Peyer's patch (tissue), 4 donors: ENCODE results near the gene PYM1. TPM values are rescaled to one million over a fixed set of nuclear protein-coding genes. Genes with fewer than 3 reads are reported as not detected.

Experiments
- DNase-seq, 3 donors: peaks; one replicate each; pipeline ENCODE4 v3.0.0-alpha.2; 2017 to 2019
- H3K27ac ChIP-seq, 4 donors: fragments of 200-600 bp; sonication (generic); one replicate each; pipeline ENCODE4 v1.5.1; 2016 to 2019
- H3K27me3 ChIP-seq, 2 donors: fragments of 200-600 bp; sonication (generic); one replicate each; pipeline ENCODE4 v1.5.1; 2019
- H3K36me3 ChIP-seq, 3 donors: fragments of 200-600 bp; sonication (generic); one replicate each; pipeline ENCODE4 v1.5.1; 2016 to 2019
- H3K4me1 ChIP-seq, 4 donors: fragments of 200-600 bp; sonication (generic); one replicate each; pipeline ENCODE4 v1.5.1; 2016 to 2019
- H3K4me3 ChIP-seq, 4 donors: fragments of 200-600 bp; sonication (generic); 1 replicate in 3 of 4; 2 replicates in 1 of 4; pipeline ENCODE4 v1.5.1; 2016 to 2019; ENCODE audit warnings: mild to moderate bottlenecking in 1 of 4
- H3K9me3 ChIP-seq, 4 donors: fragments of 200-600 bp; sonication (generic); one replicate each; pipeline ENCODE4 v1.5.1; 2016 to 2019; ENCODE audit warnings: mild to moderate bottlenecking in 1 of 4
- CTCF ChIP-seq, 6 experiments: fragments of 450-650 bp in 4 of 6; fragments of 200-600 bp in 2 of 6; sonication (generic) in 1 of 6; IDR thresholded peaks; one replicate each; pipeline ENCODE4 v1.5.1; 2017 to 2019; ENCODE audit warnings: antibody characterized with exemption in 6 of 6, mild to moderate bottlenecking in 3 of 6, moderate library complexity in 1 of 6
- POLR2A ChIP-seq, 2 donors: fragments of 450-650 bp; IDR thresholded peaks; one replicate each; pipeline ENCODE4 v1.5.1; 2017; ENCODE audit warnings: antibody characterized with exemption in 2 of 2, mild to moderate bottlenecking in 2 of 2, moderate library complexity in 2 of 2
- total RNA-seq, 4 donors: library from RNA; depleted of rRNA; stranded (reverse); fragments of >200 nt; gene quantifications; one replicate each; pipeline ENCODE4 v1.1.0, GENCODE V29; 2016

Gene PYM1
- total RNA-seq, 4 donors from 2014 or later, result 49.1 to 63.7 (median 52.4) TPM

- TF ChIP-seq POLR2A (IDR thresholded peaks at IDR 0.05) (no peak), CTCF (IDR thresholded peaks at IDR 0.05) (no peak)
- Histone ChIP-seq H3K9me3 (no peaks in the 10 kb centered on the region), H3K27ac (no peak overlapping the region), H3K4me3 (no peak overlapping the region), H3K4me1 (no peaks in the 10 kb centered on the region), H3K27me3 (no peaks in the 10 kb centered on the region), H3K36me3 (peaks cover 0 to 27% (median 0%) of the 10 kb centered on the region in 3 donors)
- no peak for DNase-seq
These were observed 21.6 kb downstream of the PYM1 start for GRCh38 chr12:55906056-55906455.

- H3K4me1 ChIP-seq, result no peaks in the 10 kb centered on the region
- no peak overlapping the region for H3K27ac ChIP-seq
- TF ChIP-seq POLR2A (IDR thresholded peaks at IDR 0.05), result no peak
- no peak for TF ChIP-seq CTCF (IDR thresholded peaks at IDR 0.05)
- H3K9me3 ChIP-seq, result no peaks in the 10 kb centered on the region
- H3K27me3 ChIP-seq, result no peaks in the 10 kb centered on the region
- H3K4me3 ChIP-seq, result no peak overlapping the region
- H3K36me3 ChIP-seq, result peaks cover 0 to 34% (median 0%) of the 10 kb centered on the region in 3 donors
- DNase-seq, result peak in 1 of 3 donors; percentile 7
These were observed 25.7 kb downstream of the PYM1 start for GRCh38 chr12:55901881-55902490.

- Histone ChIP-seq H3K4me3 (no peak overlapping the region), H3K36me3 (peaks cover 0 to 34% (median 0%) of the 10 kb centered on the region in 3 donors), H3K4me1 (no peaks in the 10 kb centered on the region), H3K27ac (no peak overlapping the region), H3K9me3 (no peaks in the 10 kb centered on the region), H3K27me3 (no peaks in the 10 kb centered on the region)
- peak in 1 of 3 donors; percentile 48 for DNase-seq
- no peak for TF ChIP-seq POLR2A (IDR thresholded peaks at IDR 0.05)
- TF ChIP-seq CTCF (IDR thresholded peaks at IDR 0.05), result no peak
These were observed 28.6 kb downstream of the PYM1 start for GRCh38 chr12:55899082-55899481.

- no peaks in the 10 kb centered on the region for H3K36me3 ChIP-seq
- H3K27ac ChIP-seq, result no peak overlapping the region
- no peak for DNase-seq
- no peaks in the 10 kb centered on the region for H3K27me3 ChIP-seq
- TF ChIP-seq CTCF (IDR thresholded peaks at IDR 0.05), result no peak
- H3K4me1 ChIP-seq, result no peaks in the 10 kb centered on the region
- H3K9me3 ChIP-seq, result no peaks in the 10 kb centered on the region
- H3K4me3 ChIP-seq, result no peak overlapping the region
These were observed 34.0 kb downstream of the PYM1 start for GRCh38 chr12:55893723-55894122.

- Histone ChIP-seq H3K9me3 (no peaks in the 10 kb centered on the region), H3K36me3 (no peaks in the 10 kb centered on the region), H3K27me3 (no peaks in the 10 kb centered on the region), H3K27ac (no peak overlapping the region), H3K4me1 (no peaks in the 10 kb centered on the region), H3K4me3 (no peak overlapping the region)
- TF ChIP-seq CTCF (IDR thresholded peaks at IDR 0.05) (no peak), POLR2A (IDR thresholded peaks at IDR 0.05) (no peak)
- no peak for DNase-seq
These were observed 36.4 kb downstream of the PYM1 start for GRCh38 chr12:55891310-55891709.

- Histone ChIP-seq H3K9me3 (no peaks in the 10 kb centered on the region), H3K4me1 (no peaks in the 10 kb centered on the region), H3K27me3 (no peaks in the 10 kb centered on the region), H3K4me3 (no peak overlapping the region), H3K27ac (no peak overlapping the region), H3K36me3 (no peaks in the 10 kb centered on the region)
- TF ChIP-seq POLR2A (IDR thresholded peaks at IDR 0.05) (no peak), CTCF (IDR thresholded peaks at IDR 0.05) (no peak)
- DNase-seq, result no peak
These were observed 42.6 kb downstream of the PYM1 start for GRCh38 chr12:55885113-55885512.
